Activated CD4-positive, alpha-beta T cell treated with anti-CD3 and anti-CD28 coated beads, Interleukin-2, amount 50 U/mL, for 48 hours (primary cell): Measurements from ENCODE around the gene PLPP2.
"Not testable (repeated sequence)": the region's sequence is repeated elsewhere in the genome, so short reads cannot be mapped to it uniquely, and the experiment has no call there.

Experiments
- DNase-seq, 2 experiments: peaks; one replicate each; pipeline ENCODE4 v3.0.0-alpha.2; 2020

Gene PLPP2

GRCh38 chr19:292281-292884 lies 1.2 kb upstream of the PLPP2 start:
- no peak for DNase-seq

GRCh38 chr19:291561-292280 lies 518 bp upstream of the PLPP2 start:
- no peak for DNase-seq

GRCh38 chr19:290372-291005 lies 714 bp downstream of the PLPP2 start:
- peak in 1 of 2 experiments; percentile 17 for DNase-seq

GRCh38 chr19:289651-290371 lies 1.4 kb downstream of the PLPP2 start:
- peak; percentile 15 to 35 for DNase-seq

- no peak for DNase-seq
Measured at GRCh38 chr19:288911-289310, 2.3 kb downstream of the PLPP2 start.

- DNase-seq, result no peak
Measured at GRCh38 chr19:287381-287871, 3.8 kb downstream of the PLPP2 start.

- DNase-seq, result no peak
Measured at GRCh38 chr19:283395-283794, 7.8 kb downstream of the PLPP2 start.

GRCh38 chr19:282501-282900 lies 8.7 kb downstream of the PLPP2 start:
- no peak for DNase-seq

GRCh38 chr19:281992-282391 lies 9.2 kb downstream of the PLPP2 start:
- no peak for DNase-seq

GRCh38 chr19:281156-281853 lies 9.9 kb downstream of the PLPP2 start:
- DNase-seq, result no peak

- DNase-seq, result no peak
Measured at GRCh38 chr19:280541-281009, 10.6 kb downstream of the PLPP2 start.

GRCh38 chr19:279656-280055 lies 11.5 kb downstream of the PLPP2 start:
- no peak for DNase-seq

- DNase-seq, result no peak
Measured at GRCh38 chr19:279231-279630, 12.0 kb downstream of the PLPP2 start.

GRCh38 chr19:277581-278165 lies 13.5 kb downstream of the PLPP2 start:
- no peak for DNase-seq

GRCh38 chr19:277131-277530 lies 14.1 kb downstream of the PLPP2 start:
- DNase-seq, result no peak

- no peak for DNase-seq
Measured at GRCh38 chr19:275958-276646, 15.1 kb downstream of the PLPP2 start.

- no peak for DNase-seq
Measured at GRCh38 chr19:275000-275399, 16.2 kb downstream of the PLPP2 start.

- no peak for DNase-seq
Measured at GRCh38 chr19:273393-273792, 17.8 kb downstream of the PLPP2 start.

- DNase-seq, result no peak
Measured at GRCh38 chr19:271856-272255, 19.3 kb downstream of the PLPP2 start.

GRCh38 chr19:270766-271318 lies 20.4 kb downstream of the PLPP2 start:
- not testable (repeated sequence) for DNase-seq

- DNase-seq, result no peak
Measured at GRCh38 chr19:269241-269640, 22.0 kb downstream of the PLPP2 start.
